Measurements from ENCODE around the gene CRIM1. TPM values are rescaled to one million over a fixed set of nuclear protein-coding genes. Genes with fewer than 3 reads are reported as not detected.
A peak's percentile ranks its signal among the peaks of the same experiment; 100 is the strongest.

The CRIM1 gene
- polyA plus RNA-seq, 1 donor: 35.6 TPM

DNA sequence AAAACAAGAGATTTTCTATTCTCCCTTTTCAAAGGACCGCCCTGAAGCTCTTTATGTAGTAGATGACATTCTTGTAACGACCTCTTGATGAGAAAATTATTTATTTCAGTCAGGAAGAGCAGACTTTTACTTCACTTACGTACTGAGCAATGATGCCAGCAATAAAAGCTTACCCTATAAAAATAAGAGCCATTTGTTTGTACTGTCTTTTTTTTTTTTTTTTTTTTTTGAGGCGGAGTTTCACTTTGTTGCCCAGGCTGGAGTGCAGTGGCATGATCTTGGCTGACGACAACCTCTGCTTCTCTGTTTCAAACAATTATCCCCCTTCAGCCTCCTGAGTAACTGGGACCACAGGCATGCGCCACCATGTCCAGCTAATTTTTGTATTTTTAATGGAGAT, 39.2 kb downstream of the CRIM1 start:
- WGBS (ENCODE audit: insufficient coverage, low lambda C conversion rate): no CpG with 5 or more reads among the region's 6 CpGs
- peak in 1 of 2 donors; percentile 37 for DNase-seq
- H3K27me3 ChIP-seq (ENCODE audit: control insufficient read depth, insufficient read depth, low read length): no peaks in the 10 kb centered on the region
- H3K9me3 ChIP-seq (ENCODE audit: control insufficient read depth, low read depth, low read length): no peaks in the 10 kb centered on the region
- H3K4me1 ChIP-seq (ENCODE audit: control insufficient read depth, insufficient read depth, low read length): peaks cover 4% of the 10 kb centered on the region
- no peak overlapping the region for H3K4me3 ChIP-seq (ENCODE audit: low read length)
- no peak overlapping the region for H3K27ac ChIP-seq (ENCODE audit: low read length)
- peaks cover 3% of the 10 kb centered on the region for H3K36me3 ChIP-seq (ENCODE audit: control insufficient read depth, insufficient read depth, low read length)

- DNase-seq: no peak
- no peaks in the 10 kb centered on the region for H3K27me3 ChIP-seq (ENCODE audit: control insufficient read depth, insufficient read depth, low read length)
- H3K27ac ChIP-seq (ENCODE audit: low read length): no peak overlapping the region
- peaks cover 3% of the 10 kb centered on the region for H3K36me3 ChIP-seq (ENCODE audit: control insufficient read depth, insufficient read depth, low read length)
- no peak overlapping the region for H3K4me3 ChIP-seq (ENCODE audit: low read length)
- peaks cover 3% of the 10 kb centered on the region for H3K4me1 ChIP-seq (ENCODE audit: control insufficient read depth, insufficient read depth, low read length)
- no CpG with 5 or more reads among the region's 4 CpGs for WGBS (ENCODE audit: insufficient coverage, low lambda C conversion rate)
- no peaks in the 10 kb centered on the region for H3K9me3 ChIP-seq (ENCODE audit: control insufficient read depth, low read depth, low read length)
Measured at GRCh38 chr2:36395866-36396265, 40.3 kb downstream of the CRIM1 start.

DNA sequence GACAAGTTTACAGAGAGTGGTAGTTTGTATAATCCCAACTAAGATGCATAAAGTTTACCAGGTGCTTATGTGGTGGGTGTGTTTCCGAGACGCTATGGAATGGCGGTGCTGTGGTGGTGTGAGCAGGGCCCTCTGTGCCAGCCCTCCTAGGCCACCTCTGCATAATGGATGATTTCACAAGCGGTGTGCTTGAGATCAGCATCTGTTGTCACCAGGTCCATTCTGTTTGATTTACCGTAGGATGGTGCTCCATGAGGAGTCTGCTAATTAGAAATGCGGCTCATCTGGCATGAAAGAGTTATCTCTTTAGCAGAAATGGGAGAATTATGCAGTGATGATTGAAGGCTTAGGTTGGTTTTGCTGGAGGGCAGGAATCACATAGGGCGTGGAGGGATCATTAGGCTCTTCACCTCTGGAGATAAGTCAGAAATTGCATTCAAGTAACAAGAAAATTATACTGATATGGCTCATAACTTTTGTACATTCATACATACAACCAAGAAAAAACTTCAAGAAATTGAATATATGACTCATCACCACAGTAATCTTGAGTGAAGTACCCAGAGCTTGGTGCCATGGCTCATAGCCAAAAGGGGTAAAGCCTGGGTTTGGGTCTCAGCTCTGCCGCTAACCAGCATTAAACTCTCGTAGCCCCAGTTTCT, 41.4 kb downstream of the CRIM1 start:
- H3K27me3 ChIP-seq (ENCODE audit: control insufficient read depth, insufficient read depth, low read length): no peaks in the 10 kb centered on the region
- H3K4me3 ChIP-seq (ENCODE audit: low read length): no peak overlapping the region
- peak overlapping the region; percentile 0 for H3K27ac ChIP-seq (ENCODE audit: low read length)
- H3K9me3 ChIP-seq (ENCODE audit: control insufficient read depth, low read depth, low read length): no peaks in the 10 kb centered on the region
- peaks cover 3% of the 10 kb centered on the region for H3K36me3 ChIP-seq (ENCODE audit: control insufficient read depth, insufficient read depth, low read length)
- no peak for DNase-seq
- H3K4me1 ChIP-seq (ENCODE audit: control insufficient read depth, insufficient read depth, low read length): peaks cover 3% of the 10 kb centered on the region
- 100% methylated on average over 1 of the region's 9 CpGs for WGBS (ENCODE audit: insufficient coverage, low lambda C conversion rate)

GRCh38 chr2:36397728-36398413, 42.3 kb downstream of the CRIM1 start:
- WGBS (ENCODE audit: insufficient coverage, low lambda C conversion rate): 56% methylated on average over 3 of the region's 7 CpGs
- peaks cover 3% of the 10 kb centered on the region for H3K4me1 ChIP-seq (ENCODE audit: control insufficient read depth, insufficient read depth, low read length)
- peak overlapping the region; percentile 0 for H3K27ac ChIP-seq (ENCODE audit: low read length)
- no peaks in the 10 kb centered on the region for H3K9me3 ChIP-seq (ENCODE audit: control insufficient read depth, low read depth, low read length)
- H3K27me3 ChIP-seq (ENCODE audit: control insufficient read depth, insufficient read depth, low read length): no peaks in the 10 kb centered on the region
- H3K4me3 ChIP-seq (ENCODE audit: low read length): no peak overlapping the region
- peak in 1 of 2 donors; percentile 71 for DNase-seq
- H3K36me3 ChIP-seq (ENCODE audit: control insufficient read depth, insufficient read depth, low read length): peaks cover 3% of the 10 kb centered on the region

DNA sequence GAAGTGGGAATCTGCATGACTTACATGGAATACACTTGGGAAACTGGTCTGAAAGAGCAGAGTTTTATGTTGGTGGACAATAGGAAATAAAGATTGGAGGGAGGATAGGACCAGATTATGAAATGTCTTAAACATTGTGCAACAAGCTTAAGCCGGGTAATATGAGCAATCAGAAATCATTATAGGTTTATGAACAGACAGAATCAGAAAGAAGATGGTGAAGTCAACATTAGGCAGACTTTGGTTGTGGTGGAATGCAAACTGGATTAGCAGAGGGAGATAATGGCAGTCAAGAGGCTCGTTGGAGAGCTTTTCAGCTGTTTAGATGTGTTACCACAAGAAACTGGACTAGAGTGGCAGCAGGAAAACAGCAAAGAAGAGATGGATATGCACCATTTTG, 43.5 kb downstream of the CRIM1 start:
- no peaks in the 10 kb centered on the region for H3K9me3 ChIP-seq (ENCODE audit: control insufficient read depth, low read depth, low read length)
- H3K4me1 ChIP-seq (ENCODE audit: control insufficient read depth, insufficient read depth, low read length): peaks cover 3% of the 10 kb centered on the region
- H3K27me3 ChIP-seq (ENCODE audit: control insufficient read depth, insufficient read depth, low read length): no peaks in the 10 kb centered on the region
- WGBS (ENCODE audit: insufficient coverage, low lambda C conversion rate): 77% methylated on average over 2 of the region's 2 CpGs
- DNase-seq: no peak
- no peak overlapping the region for H3K4me3 ChIP-seq (ENCODE audit: low read length)
- H3K27ac ChIP-seq (ENCODE audit: low read length): no peak overlapping the region
- peaks cover 3% of the 10 kb centered on the region for H3K36me3 ChIP-seq (ENCODE audit: control insufficient read depth, insufficient read depth, low read length)

DNA sequence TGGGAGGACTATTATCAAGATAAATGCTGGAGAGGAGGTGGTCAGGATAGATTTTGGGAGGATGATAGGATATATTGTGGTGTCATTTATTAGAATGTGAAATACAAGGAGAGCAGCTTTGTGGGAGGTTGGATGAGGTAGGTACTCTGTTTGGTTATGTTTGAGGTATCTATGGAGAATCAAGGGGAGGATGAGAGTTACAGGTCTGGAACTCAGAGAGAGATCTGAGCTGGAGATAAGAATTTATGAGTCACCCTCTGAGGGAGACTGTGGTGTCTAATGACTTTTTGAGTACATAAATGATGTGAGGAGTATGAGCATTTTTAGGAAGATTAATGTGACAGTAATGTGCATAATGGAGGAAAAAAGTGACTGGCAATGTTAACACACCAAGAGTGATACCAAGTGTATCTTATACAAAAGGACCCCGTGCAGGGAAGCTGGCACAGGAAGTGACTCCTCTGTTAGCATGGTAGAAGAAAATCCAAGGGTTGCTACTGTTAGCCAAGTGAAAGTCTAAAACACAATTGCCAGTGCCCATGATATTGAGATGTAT, 48.2 kb downstream of the CRIM1 start:
- Histone ChIP-seq H3K4me3 (ENCODE audit: low read length) (no peak overlapping the region), H3K9me3 (ENCODE audit: control insufficient read depth, low read depth, low read length) (no peaks in the 10 kb centered on the region), H3K36me3 (ENCODE audit: control insufficient read depth, insufficient read depth, low read length) (no peaks in the 10 kb centered on the region), H3K27me3 (ENCODE audit: control insufficient read depth, insufficient read depth, low read length) (no peaks in the 10 kb centered on the region), H3K4me1 (ENCODE audit: control insufficient read depth, insufficient read depth, low read length) (no peaks in the 10 kb centered on the region), H3K27ac (ENCODE audit: low read length) (no peak overlapping the region)
- WGBS (ENCODE audit: insufficient coverage, low lambda C conversion rate): no CpG with 5 or more reads among the region's 1 CpG
- DNase-seq: no peak

- Histone ChIP-seq H3K9me3 (ENCODE audit: control insufficient read depth, low read depth, low read length) (no peaks in the 10 kb centered on the region), H3K4me3 (ENCODE audit: low read length) (no peak overlapping the region), H3K4me1 (ENCODE audit: control insufficient read depth, insufficient read depth, low read length) (no peaks in the 10 kb centered on the region), H3K27ac (ENCODE audit: low read length) (no peak overlapping the region), H3K36me3 (ENCODE audit: control insufficient read depth, insufficient read depth, low read length) (no peaks in the 10 kb centered on the region), H3K27me3 (ENCODE audit: control insufficient read depth, insufficient read depth, low read length) (no peaks in the 10 kb centered on the region)
- WGBS (ENCODE audit: insufficient coverage, low lambda C conversion rate): no CpG with 5 or more reads among the region's 3 CpGs
- no peak for DNase-seq
Measured at GRCh38 chr2:36404318-36404717, 48.7 kb downstream of the CRIM1 start.

DNA sequence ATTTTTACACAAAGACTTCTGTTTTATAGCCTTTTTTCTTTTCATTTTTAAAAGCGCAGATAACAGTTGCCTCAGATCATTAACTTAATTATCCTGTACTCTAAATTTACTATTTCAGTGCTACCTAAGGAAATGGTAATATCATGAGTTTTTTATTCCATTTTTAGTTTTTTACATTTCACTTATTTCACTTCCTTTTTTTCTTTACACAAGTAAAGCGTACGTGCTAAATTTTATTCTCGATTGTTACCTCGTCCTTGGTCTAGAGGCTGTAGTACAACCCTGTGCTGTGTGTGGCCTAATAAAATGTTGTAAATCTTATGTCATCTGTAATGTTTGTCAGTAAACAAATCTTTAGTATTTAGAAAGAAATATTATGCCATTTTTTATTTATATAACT, 49.2 kb downstream of the CRIM1 start:
- no peaks in the 10 kb centered on the region for H3K4me1 ChIP-seq (ENCODE audit: control insufficient read depth, insufficient read depth, low read length)
- H3K9me3 ChIP-seq (ENCODE audit: control insufficient read depth, low read depth, low read length): no peaks in the 10 kb centered on the region
- DNase-seq: no peak
- no peaks in the 10 kb centered on the region for H3K27me3 ChIP-seq (ENCODE audit: control insufficient read depth, insufficient read depth, low read length)
- H3K27ac ChIP-seq (ENCODE audit: low read length): no peak overlapping the region
- H3K36me3 ChIP-seq (ENCODE audit: control insufficient read depth, insufficient read depth, low read length): no peaks in the 10 kb centered on the region
- no peak overlapping the region for H3K4me3 ChIP-seq (ENCODE audit: low read length)
- WGBS (ENCODE audit: insufficient coverage, low lambda C conversion rate): 94% methylated on average over 5 of the region's 5 CpGs

DNA sequence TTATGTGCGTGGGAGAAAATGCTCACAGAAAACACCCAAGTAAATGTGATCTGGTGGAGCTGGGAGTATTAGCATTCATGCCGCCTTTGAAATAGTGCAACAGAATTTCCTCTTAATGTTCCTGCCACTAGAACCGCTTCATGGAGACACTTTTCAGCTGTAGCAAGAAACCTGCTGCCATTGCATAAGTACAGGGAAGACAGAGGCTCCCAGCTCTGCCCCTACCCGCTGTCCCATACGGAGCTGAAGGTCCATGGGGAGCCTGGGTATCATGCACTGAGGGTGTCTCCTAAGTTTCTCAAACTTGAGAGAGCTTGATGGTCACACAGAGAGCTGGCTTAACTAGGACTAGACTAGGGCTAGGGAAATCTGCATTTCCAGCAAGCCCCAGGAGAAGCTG, 49.6 kb downstream of the CRIM1 start:
- Histone ChIP-seq H3K36me3 (ENCODE audit: control insufficient read depth, insufficient read depth, low read length) (no peaks in the 10 kb centered on the region), H3K4me3 (ENCODE audit: low read length) (no peak overlapping the region)
- WGBS (ENCODE audit: insufficient coverage, low lambda C conversion rate): no CpG with 5 or more reads among the region's 5 CpGs

GRCh38 chr2:36406296-36406695, 50.7 kb downstream of the CRIM1 start:
- Histone ChIP-seq H3K27me3 (ENCODE audit: control insufficient read depth, insufficient read depth, low read length) (no peaks in the 10 kb centered on the region), H3K27ac (ENCODE audit: low read length) (no peak overlapping the region), H3K4me3 (ENCODE audit: low read length) (no peak overlapping the region), H3K36me3 (ENCODE audit: control insufficient read depth, insufficient read depth, low read length) (no peaks in the 10 kb centered on the region), H3K4me1 (ENCODE audit: control insufficient read depth, insufficient read depth, low read length) (no peaks in the 10 kb centered on the region), H3K9me3 (ENCODE audit: control insufficient read depth, low read depth, low read length) (no peaks in the 10 kb centered on the region)
- no peak for DNase-seq
- WGBS (ENCODE audit: insufficient coverage, low lambda C conversion rate): no CpG with 5 or more reads among the region's 3 CpGs

More for the DNA sequence above, 49.6 kb downstream of the CRIM1 start:
- Histone ChIP-seq H3K9me3 (ENCODE audit: control insufficient read depth, low read depth, low read length) (no peaks in the 10 kb centered on the region), H3K27ac (ENCODE audit: low read length) (no peak overlapping the region), H3K27me3 (ENCODE audit: control insufficient read depth, insufficient read depth, low read length) (no peaks in the 10 kb centered on the region), H3K4me1 (ENCODE audit: control insufficient read depth, insufficient read depth, low read length) (no peaks in the 10 kb centered on the region)
- DNase-seq: no peak

Measured in large intestine (tissue), 3 donors.